ENCODE results near the gene HSPB3. TPM values are rescaled to one million over a fixed set of nuclear protein-coding genes. Genes with fewer than 3 reads are reported as not detected.

The HSPB3 gene
- polyA plus RNA-seq, 4 donors = 0.13 to 2.7 (median 0.55) TPM; not detected in 1

Other genes with a start within 250 kb of the HSPB3 start
- 10 to 100 TPM; 16.5 to 61.9 (median 20.5) TPM for gene ARL15, start 145.1 kb upstream of the HSPB3 start, polyA plus RNA-seq
- gene SNX18, start 62.1 kb downstream of the HSPB3 start, polyA plus RNA-seq = 10 to 100 TPM in 2 of 4 donors, 1 to 10 TPM in 2; 3.4 to 28.7 (median 8.1) TPM